Stomach (tissue), 4 donors: ENCODE measurements around the gene KCNJ18.

Experiments
- CTCF ChIP-seq, 7 experiments: fragments of 450-650 bp in 4 of 7; fragments of 200-600 bp in 3 of 7; sonication (generic) in 3 of 7; IDR thresholded peaks; one replicate each; pipeline ENCODE4 v1.5.1; 2016 to 2019; ENCODE audit warnings: antibody characterized with exemption in 7 of 7, control low read depth in 2 of 7, mild to moderate bottlenecking in 1 of 7
- EP300 ChIP-seq: sonication (generic); formaldehyde crosslinking; IDR thresholded peaks from one replicate; pipeline ENCODE4 v1.6.1; 2017; ENCODE audit warnings: antibody characterized with exemption

DNA sequence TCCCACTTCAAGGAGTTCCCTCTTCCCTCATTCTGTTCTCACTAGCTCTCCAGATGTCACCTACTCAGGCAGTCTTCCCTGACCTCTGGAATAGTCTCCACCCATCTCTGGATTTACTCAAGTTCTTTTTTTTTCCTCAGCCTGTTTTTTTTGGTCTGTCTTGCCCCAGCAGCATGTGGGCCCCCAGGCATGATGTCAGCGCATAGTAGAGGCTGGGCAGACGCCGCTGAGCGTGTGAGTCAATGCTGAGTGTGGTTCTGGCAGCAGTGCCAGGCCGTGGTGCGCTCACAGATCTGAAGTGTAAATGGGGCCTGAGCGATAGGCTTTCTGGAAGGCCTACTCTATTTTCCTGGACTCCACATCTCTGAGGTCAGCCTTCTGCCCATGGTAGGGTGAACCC, 2.7 kb upstream of the KCNJ18 start:
- TF ChIP-seq EP300, result no peak
- no peak for TF ChIP-seq CTCF (IDR thresholded peaks at IDR 0.05)
